ENCODE measurements around the gene OR7A10.

Gene OR7A10

DNA sequence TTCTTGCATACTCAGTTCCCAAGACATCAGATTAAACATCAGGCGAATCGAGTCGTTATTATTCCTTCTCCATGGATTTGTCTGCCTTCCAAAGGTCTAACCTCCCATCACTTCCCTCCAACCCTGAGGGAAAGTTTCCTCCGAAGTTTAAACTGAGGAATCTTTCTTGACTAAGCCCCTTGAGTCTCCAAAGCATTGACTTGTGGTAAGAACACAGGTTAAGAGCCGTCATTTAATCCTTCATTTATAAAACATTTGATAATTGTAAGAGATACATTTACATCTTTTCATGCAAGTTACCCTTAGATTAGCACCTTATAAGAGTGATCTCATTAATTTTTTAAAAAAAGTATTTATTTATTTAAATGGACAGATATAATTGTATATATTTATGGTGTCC lies at the start of gene OR7A10:
Gene OR7A10, minus strand, starts transcription at position 101 of the 400 bp plus-strand sequence. CDS start 7,045 bp downstream, outside the sequence.
- DNase-seq (ENCODE audit: low read depth, low spot score), result no peak

- no peak for DNase-seq (ENCODE audit: low read depth, low spot score)
Measured at GRCh38 chr19:14890643-14891379, 42.1 kb upstream of the OR7A10 start.

GRCh38 chr19:14889994-14890642 lies 41.4 kb upstream of the OR7A10 start:
- no peak for DNase-seq (ENCODE audit: low read depth, low spot score)

GRCh38 chr19:14886032-14886431 lies 37.3 kb upstream of the OR7A10 start, which contains the start of gene OR7A17:
OR7A17 (minus strand) TSS chr19:14886132; CDS start chr19:14881355, 4,777 bp downstream.
- no peak for DNase-seq (ENCODE audit: low read depth, low spot score)

GRCh38 chr19:14871619-14872230 lies 23.0 kb upstream of the OR7A10 start:
- no peak for DNase-seq (ENCODE audit: low read depth, low spot score)

- no peak for DNase-seq (ENCODE audit: low read depth, low spot score)
Measured at GRCh38 chr19:14868497-14868896, 19.8 kb upstream of the OR7A10 start.

GRCh38 chr19:14843578-14843977 lies 5.1 kb downstream of the OR7A10 start:
- DNase-seq (ENCODE audit: low read depth, low spot score), result no peak

- DNase-seq (ENCODE audit: low read depth, low spot score), result no peak
Measured at GRCh38 chr19:14843169-14843568, 5.6 kb downstream of the OR7A10 start.

DNA sequence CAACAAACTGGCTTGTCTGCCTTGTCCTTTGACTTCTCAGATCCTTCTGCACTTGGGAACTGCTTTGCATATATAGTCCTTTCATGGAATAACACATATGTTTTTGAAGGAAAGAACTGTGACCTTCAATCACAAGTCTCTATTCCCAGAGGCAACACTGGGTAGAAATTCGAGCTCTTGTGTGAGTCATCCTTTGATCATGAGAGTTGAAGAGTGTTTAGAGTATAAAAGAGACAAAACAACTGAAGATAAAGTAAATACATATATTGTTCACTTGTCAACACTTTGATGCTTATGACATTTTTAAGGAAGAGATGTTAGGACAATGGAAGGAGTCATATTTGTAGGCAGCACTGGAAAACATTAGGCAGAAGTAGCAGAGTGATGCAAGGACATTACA lies 8.5 kb downstream of the OR7A10 start:
- DNase-seq (ENCODE audit: low read depth, low spot score), result no peak

GRCh38 chr19:14837391-14837790 lies 11.3 kb downstream of the OR7A10 start:
- DNase-seq (ENCODE audit: low read depth, low spot score), result peak; percentile 2

DNA sequence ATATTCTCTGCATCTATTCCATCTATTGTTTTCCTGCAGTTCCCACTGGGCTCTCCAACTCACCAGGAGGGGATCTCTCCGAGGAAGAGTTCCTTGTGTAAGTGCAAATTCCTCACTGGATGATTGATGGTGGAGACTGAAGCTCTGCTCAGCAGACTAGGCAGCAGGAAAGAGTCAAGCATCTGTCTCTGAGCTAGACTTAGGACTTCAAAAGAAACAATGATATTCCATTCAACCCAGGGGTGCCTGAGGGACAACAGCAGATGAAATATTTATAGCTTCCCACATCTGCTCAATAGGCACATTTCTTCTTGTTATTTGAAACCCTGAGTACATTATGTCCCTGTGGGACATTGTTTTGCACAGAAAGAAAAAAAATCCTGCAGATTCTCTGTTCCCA lies 13.7 kb downstream of the OR7A10 start, which contains the start of the genes OR7A5 and OR7C1:
Gene OR7A5, minus strand, starts transcription at position 175 of the 400 bp plus-strand sequence. CDS start 6,944 bp downstream, outside the sequence.
Gene OR7C1, minus strand, starts transcription at position 175 of the 400 bp plus-strand sequence. CDS start 35,049 bp downstream, outside the sequence.
- DNase-seq (ENCODE audit: low read depth, low spot score), result peak; percentile 10

- no peak for DNase-seq (ENCODE audit: low read depth, low spot score)
Measured at GRCh38 chr19:14830702-14831101, 18.0 kb downstream of the OR7A10 start.

- no peak for DNase-seq (ENCODE audit: low read depth, low spot score)
Measured at GRCh38 chr19:14826006-14826405, 22.7 kb downstream of the OR7A10 start.

DNA sequence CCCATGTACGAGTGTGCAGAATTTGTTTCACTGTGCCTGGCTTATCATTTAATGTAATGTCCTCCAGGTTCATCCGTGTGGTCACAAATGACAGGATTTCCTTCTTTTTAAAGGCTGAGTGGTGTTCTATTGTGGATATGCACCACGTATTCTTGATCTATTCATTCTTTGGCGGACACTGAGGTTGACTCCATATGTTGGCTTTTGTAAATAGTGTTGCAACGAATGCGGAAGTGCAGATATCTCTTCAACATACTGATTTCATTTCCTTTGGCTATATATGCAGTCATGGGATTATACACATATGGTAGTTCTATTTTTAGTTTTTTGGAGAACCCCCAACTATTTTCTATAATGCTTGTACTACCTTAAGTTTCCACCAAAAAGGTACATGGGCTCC lies 26.8 kb downstream of the OR7A10 start:
- DNase-seq (ENCODE audit: low read depth, low spot score), result no peak

DNA sequence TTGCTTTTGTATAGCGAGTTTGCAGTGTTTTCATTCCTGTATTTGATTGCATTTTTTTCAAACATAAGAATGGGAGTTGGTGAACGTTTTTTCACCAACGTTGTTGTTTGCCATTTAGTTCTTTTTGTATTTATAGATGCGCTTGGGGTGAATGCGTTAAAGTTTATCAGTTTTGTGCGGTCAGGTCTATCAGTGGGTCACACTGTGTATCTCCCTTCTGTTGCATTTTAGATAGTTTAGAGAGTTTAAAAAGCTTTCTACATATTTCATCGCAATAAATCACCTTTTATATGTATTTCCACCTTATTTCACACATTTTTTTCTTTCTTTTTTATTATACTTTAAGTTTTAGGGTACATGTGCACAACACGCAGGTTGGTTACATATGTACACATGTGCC lies 30.1 kb downstream of the OR7A10 start:
- no peak for DNase-seq (ENCODE audit: low read depth, low spot score)

DNA sequence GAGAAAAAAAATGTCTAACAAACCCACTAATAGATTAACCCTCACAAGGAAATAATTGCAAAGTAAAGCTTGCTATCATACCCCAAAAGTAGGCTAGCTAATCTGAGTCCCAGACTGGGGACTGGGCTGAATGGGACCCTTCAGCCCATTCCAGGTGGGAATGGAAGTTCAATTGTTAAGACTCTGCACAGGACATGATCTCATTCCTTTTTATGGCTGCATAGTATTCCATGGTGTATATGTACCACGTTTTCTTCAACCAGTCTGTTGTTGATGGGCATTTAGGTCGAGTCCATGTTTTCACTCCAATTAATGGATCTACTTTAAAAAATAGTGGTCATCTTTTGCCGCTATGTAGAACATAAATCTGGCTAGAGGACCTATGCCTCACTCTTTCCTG lies 31.7 kb downstream of the OR7A10 start:
- no peak for DNase-seq (ENCODE audit: low read depth, low spot score)

DNA sequence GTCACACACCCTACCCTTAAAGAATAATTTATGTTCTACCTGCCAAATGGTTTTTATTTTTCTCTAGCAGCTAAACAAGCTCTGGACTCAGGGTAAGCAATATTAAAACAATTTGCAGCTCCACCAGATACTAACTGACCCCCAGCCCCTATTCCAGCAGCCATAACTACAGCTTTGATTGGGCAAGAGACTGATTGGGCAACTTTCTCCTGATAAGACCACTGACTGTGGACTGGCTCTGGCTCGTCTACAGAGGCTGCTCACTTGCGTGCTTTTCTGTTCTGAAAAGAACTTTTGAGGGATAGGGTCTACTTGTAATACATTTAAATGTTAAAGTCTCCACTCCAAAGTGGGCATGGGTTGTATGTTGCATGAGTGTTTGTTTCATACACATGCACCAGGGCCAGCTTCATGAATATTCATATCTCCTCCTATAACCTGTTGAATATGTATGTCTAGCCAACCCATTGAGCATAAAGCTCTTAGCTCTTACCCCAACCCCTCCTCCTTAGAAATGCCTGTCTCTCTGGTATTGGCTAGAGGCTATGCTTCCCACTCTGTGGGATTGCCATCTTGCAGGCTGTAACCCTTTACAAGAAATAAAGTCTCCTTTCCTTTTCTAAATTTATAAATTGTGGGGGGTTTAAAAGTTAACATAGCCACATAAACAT lies 33.6 kb downstream of the OR7A10 start:
- DNase-seq (ENCODE audit: low read depth, low spot score), result no peak

- no peak for DNase-seq (ENCODE audit: low read depth, low spot score)
Measured at GRCh38 chr19:14809272-14810057, 39.3 kb downstream of the OR7A10 start.

DNA sequence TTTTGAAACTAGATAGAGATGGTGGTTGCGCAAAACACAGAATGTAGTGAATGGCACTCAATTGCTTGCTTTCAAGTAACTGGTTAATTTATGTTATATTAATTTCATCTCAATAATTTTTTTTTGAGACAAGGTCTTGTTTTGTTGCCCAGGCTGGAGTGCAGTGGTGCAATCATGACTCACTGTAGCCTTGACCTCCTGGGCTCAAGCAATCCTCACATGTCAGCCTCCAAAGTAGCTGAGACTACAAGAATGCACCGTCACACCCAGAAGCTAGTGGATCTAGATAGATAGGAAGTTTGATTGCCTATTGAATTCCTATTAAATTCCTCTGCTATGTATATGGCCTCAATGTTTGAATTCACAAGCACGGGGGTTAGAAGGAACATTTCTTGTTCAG lies 44.0 kb downstream of the OR7A10 start:
- no peak for DNase-seq (ENCODE audit: low read depth, low spot score)

GRCh38 chr19:14798760-14799159 lies 50.0 kb downstream of the OR7A10 start:
- no peak for DNase-seq (ENCODE audit: low read depth, low spot score)

- DNase-seq (ENCODE audit: low read depth, low spot score), result no peak
Measured at GRCh38 chr19:14796021-14796420, 52.7 kb downstream of the OR7A10 start.

All from ELF-1 (cell line).